Occipital lobe (tissue), 2 donors: Measurements from ENCODE around the gene FGF11. TPM values are rescaled to one million over a fixed set of nuclear protein-coding genes. Genes with fewer than 3 reads are reported as not detected.

Source experiments
- DNase-seq: peaks from one replicate; lab custom pipeline; 2025; lab: John Stamatoyannopoulos, UW
- total RNA-seq: library from RNA; depleted of rRNA; stranded (reverse); fragments of >200 nt; gene quantifications from one replicate; pipeline ENCODE4 v1.2.3, GENCODE V29; 2014

FGF11 gene
- total RNA-seq, result 18.2 TPM

DNA sequence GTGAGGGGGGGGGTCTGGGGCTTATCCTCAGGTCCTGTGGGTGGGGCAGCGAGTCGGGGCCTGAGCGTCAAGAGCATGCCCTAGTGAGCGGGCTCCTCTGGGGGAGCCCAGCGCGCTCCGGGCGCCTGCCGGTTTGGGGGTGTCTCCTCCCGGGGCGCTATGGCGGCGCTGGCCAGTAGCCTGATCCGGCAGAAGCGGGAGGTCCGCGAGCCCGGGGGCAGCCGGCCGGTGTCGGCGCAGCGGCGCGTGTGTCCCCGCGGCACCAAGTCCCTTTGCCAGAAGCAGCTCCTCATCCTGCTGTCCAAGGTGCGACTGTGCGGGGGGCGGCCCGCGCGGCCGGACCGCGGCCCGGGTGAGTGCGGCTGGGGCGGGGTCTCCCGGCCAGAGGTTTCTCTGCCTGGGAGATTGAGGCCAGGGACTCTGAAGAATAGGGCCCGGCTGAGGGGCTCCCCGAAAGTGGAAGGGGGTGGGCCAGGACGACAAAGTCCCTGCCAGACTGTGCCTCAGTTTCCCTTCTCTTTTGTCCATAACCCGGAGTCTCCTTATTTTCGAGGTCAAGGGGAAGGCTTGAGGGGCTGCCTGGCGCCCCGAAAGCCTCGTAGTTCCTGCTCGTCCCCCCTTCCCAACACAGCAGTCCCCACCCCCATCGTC lies at the start of gene FGF11:
FGF11 (plus strand) TSS at position 51 of the 651 bp plus-strand sequence; CDS start at position 160, 109 bp downstream.
- no peak for DNase-seq

DNA sequence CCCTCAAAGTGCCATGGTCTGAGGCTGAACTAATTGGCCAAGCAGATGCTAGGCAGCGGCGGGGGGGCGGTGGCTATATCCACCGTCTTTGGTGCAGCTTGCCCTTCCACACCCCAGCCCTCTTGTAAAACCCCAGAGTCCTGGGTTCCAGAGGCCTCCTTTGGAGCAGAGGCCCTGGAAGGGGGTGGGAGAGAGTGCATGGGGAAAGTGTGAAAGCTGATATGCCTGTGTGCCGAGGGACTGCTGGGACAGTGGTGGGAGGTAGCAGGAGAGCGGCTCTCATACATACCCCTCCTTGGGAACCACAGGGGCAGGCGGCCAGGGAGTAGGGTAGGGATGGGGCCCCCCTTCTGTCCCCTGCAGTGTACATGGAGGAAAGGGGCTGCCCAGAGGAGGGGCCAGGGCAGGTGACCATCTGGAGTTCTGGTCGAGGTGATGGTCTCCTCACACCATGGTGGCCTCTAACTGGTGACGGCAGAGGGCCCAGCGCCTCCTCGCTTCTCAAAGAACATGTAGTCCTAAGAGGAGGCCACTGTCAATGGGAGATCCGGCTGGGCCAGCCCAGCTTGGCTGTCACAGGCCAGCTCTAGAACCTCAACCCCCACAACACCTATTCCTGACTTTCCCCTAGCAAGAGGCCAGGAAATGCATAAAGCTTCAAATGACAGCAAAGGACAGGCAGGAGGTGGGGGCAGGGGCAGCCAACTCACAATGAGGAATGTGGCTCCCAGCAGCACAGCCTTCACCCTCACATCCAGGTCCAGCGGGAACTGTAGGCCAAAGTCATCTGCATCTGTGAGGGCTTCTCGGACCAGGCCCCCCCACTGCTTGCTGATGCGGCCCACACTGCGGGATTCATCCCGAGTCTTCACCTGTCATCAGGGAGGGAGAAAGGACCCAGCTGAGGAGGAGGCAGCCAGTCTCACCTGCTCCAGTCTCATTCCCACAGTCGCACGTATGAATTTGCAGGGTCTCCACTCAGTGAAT lies 49.1 kb upstream of the FGF11 start:
- DNase-seq, result no peak

DNA sequence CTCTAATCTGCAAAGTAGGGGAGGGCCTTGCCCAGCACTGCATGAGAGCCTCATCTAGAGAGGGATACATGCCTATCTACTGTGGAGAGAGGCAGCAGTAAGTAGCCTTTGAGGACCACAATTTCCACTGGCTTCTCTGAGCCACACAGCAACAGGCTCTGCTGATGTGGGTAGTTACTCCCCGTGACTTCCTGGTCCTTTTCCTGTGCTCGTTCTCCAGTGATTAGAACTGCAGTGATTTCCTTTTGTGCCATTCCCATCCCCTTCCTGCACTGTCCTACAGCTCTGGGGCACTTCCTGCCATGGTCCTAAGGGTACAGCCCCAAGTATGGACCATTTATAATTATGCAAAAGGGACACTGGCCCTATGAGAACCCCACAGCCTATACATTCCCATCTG lies 48.0 kb upstream of the FGF11 start:
- no peak for DNase-seq

DNA sequence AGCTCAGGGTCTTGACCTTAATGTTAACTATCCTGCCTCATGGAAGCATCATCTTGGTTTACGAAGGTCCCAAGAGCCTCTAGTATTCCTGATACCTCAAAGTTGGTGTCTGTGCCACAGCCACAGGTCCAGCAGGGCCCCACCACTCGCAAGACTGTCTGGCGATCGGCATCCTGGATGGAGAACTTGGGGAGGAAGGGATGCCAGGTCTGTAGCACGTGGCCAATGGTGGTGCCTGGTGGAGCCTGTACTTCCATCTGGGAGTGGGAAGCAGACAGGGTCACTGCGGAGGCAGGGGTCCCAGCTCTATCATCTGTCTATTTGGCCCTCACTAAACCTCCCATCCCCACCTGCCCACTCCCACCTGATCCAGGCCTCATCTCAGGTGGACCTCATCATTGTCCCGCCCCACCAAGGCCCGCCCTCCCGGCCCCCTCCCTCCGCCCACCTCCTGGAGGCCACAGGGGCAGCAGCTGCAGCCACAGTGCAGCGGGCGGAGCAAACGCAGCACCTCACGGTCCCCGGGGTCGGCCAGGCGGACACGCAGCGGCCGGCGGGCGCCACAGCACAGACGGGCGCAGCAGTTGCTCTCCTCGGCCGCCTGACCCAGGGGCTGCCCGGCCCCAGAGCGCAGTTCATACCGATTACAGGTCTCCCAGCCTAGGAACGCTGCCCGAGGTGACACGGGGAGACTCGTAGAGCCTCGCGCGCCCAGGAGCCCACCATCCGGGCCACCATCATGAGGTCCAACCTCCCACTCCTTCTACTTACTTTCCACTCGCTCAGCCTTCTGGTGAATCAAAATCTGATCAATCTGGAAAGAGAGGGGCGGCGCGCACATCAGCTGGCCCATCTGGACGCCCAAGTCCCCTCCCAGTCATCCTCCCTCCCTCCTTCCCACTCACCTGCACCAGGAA lies 46.4 kb upstream of the FGF11 start:
- no peak for DNase-seq

DNA sequence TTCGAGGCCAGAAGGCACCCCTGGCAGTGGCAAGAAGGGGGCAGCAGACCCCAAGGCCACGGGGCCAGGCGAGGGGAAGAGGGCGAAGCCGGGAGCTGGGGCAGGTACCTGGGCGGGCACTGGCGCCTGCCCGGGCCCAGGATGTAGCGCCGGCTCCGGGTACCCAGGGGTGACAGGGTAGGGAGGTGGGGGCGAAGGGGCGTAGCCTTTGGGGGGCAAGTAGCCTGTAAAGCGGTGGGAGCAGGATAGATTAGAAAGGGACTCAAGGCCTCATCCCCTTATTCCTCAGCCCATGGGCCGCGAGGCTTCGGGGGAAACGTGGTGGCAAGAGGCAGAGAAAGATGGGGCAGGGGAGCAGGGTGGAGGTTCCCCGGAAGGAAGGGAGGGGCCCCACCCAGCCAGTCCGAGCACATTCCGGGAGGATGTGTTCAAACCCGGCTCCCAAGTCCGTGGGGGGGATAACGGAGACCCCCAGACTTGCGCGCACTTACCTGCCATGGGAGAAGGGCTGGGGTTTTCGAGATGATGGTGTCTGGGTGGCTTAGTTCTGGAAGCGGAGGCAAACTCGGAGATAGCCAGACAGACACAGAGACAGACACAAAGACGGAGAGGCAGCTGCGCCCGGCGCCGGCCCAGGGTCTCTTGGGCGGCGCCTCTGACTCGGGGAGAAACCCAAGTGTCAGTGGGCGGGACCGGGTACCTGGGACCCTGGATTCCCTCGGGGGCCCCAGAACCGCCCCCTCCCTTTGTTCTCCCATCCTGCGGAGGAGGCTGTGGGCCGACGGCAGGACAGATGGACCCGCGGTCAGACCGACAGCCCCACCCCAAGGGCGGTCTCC lies 45.5 kb upstream of the FGF11 start:
- no peak for DNase-seq

DNA sequence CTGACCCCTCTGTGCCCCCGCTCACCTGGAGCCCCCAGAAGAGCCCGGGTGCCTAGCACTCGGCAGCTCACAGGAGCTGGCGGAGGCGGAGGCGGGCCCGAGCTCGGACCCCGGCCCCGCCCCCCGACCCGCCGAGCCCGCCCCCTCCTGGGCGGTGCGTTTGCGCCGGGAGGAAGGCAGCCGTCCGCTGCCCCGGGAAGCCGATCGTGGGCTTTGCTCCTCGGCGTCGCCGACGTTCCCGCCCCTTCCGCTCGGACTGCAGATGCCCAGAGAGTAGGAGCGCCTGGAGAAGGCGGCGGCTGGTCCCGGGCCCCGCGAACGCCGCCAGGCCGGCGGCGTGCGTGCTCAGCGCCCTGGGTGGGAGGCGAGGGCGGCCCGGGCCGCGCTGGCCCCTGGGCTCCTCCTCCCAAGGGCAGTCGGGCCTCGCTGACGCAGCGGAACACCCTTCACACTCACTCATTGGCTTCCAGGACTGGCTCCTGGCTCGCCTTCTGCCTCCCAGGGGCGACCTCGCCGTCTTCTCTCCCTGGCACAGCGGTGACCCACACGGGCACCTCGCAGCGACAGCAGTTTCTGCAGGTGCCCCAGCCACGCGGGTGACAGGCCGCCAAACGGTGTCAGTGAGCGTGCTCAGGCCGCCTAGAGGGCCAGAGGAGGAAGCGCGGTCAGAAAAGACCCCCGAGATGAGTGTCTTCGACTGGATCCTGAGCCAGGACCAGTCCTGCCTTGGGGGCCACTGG lies 44.7 kb upstream of the FGF11 start, which contains the start of gene PLSCR3:
PLSCR3 (minus strand) TSS at position 74 of the 740 bp plus-strand sequence. CDS start 415 bp downstream, outside the sequence.
- DNase-seq, result peak; percentile 76

DNA sequence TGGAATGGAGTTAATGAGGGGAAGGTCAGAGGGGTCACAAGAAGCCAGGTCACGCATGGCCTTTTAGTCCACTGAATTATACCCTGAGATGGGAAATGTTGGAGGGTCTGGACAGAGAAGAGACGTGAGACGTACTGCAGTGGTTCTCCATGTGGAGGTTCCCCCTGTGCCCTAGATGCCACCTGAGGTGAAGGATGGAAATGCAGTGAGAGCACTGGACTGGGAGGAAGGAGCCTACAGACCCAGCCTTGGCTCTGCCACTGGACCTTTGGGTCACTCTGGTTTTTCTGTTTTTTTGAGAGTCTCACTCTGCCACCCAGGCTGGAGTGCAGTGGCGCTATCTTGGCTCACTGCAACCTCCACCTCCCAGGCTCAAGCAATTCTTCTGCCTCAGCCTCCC lies 43.2 kb upstream of the FGF11 start:
- no peak for DNase-seq

DNA sequence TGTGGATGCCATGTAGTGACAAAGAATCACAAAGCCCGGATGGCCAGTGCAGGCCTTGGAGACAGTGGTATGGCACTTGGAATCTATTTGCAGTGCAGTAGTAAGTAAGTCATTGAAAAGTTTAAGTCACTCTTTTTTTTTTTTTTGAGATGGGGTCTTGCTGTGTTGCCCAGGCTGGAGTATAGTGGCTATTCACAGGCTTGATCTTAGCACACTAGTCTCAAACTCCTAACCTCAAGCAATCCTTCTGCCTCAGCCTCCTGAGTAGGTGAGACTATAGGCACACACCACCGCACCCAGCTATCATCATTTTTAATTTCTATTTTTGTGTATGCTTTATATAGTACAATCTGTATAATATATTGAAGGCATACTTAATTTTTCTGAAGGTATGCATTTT lies 40.7 kb upstream of the FGF11 start:
- no peak for DNase-seq

DNA sequence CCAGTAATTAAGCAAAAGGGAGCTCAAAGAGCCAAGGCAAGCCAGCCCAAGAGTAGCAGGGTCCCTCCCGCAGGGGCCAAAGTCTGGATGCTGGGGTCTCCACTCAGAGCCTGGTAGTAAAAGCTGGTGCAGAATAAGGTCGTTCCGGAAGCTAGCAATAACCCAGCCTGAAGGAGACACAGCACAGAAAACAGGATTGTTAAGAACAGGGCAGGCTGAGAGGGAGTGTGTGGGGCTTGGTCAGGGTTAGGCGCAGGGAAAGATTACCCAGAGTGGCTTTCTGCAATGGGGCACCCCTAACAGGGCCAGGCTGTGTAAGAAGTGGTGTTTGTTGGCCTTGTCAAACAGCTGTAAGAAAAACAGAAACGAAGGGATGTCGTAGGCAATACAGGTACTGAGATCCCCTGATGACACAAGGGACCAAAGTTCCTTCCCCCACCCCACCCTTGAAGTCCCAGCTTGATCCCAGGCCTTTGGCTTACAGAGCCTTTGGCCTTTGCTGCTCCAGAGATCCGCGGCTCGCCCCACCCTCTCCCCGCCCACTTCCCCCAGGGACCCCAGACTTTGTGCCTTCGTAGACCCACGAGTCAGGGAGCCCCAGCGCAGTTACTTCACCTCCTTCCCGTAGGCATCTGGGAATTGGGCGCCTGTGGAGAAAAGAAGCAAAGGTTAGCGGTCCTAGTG lies 36.1 kb upstream of the FGF11 start:
- DNase-seq, result no peak

DNA sequence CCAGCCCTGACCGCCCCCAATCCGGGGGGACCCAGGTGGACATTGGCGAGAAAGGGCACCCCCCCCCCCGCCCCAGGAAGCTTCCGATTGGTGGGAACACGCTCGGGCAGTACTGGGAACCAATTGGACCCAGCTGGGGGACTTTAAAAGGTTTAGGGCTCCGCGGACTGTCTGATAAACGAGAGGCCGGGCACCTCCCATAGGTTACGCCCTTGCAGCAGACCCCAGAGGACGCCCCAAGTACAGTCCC lies 35.7 kb upstream of the FGF11 start:
- no peak for DNase-seq

DNA sequence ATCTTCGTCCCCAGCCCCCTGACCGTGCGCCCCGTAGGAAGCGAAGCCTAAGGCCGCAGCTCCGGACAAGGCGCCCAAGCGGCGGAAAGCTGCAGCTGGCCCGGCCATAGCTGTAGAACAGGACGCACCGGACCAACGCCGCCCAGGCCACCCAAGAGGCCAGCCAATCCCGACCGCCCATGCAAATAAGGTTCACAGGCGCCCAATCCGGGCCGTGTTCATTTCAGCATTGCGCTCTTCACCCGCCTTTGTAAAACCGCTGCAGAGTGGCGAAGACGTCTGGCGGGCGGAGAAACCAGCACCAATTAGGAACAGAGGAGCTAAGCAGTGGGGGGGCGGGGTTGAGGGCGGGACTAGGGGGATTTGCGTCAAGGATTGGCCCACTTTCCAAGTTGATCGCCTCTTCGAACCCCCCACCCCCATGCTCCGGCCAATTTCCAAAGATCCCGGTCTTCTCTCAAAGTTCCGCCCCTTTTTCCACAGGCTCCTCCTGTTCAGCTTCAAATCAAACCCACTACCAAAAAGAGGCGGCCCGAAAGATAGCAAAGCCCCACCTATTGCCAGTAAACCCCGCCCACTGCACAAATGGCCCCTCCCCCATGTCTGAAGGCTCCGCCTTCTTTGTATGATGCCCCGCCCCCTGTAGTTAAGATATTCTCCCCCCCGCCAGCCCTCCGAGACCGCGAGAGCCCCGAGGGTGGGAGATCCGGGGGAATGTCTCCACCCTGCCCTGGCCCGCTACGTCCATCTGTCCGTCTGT lies 35.2 kb upstream of the FGF11 start, which contains the start of gene TMEM256:
TMEM256 (minus strand) TSS at position 121 of the 760 bp plus-strand sequence; CDS start at position 108, 13 bp downstream.
- DNase-seq, result peak; percentile 99

DNA sequence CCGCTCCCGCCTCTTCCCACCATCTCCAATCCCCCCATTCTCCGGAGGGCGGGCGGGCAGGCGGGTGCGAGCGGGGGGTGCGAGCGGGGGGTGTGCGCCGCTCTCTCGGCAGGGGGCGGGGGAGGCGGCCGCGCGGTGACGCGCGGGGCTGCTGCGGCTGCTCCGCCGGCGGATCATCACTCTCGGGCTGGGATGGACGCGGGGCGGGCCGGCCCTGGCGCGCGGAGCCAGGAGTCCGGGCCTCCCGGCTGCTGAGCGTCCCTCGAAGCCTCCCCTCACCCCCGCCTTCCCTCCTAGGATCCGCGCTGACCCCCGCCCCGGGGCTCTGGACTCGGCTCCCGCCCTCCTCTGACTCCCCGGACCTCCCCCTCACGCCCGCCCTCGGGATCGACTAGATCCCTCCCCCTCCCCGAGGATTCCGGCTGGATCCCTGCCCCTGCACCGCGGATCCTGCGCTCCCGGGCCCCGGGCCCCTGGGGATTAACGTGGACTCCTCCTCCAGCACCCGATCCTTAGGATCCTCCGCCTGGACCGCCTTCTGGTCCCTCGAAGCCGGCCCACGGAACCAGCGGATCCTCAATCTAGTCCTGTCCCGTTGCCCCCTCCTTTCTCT lies 34.5 kb upstream of the FGF11 start:
- peak; percentile 74 for DNase-seq

DNA sequence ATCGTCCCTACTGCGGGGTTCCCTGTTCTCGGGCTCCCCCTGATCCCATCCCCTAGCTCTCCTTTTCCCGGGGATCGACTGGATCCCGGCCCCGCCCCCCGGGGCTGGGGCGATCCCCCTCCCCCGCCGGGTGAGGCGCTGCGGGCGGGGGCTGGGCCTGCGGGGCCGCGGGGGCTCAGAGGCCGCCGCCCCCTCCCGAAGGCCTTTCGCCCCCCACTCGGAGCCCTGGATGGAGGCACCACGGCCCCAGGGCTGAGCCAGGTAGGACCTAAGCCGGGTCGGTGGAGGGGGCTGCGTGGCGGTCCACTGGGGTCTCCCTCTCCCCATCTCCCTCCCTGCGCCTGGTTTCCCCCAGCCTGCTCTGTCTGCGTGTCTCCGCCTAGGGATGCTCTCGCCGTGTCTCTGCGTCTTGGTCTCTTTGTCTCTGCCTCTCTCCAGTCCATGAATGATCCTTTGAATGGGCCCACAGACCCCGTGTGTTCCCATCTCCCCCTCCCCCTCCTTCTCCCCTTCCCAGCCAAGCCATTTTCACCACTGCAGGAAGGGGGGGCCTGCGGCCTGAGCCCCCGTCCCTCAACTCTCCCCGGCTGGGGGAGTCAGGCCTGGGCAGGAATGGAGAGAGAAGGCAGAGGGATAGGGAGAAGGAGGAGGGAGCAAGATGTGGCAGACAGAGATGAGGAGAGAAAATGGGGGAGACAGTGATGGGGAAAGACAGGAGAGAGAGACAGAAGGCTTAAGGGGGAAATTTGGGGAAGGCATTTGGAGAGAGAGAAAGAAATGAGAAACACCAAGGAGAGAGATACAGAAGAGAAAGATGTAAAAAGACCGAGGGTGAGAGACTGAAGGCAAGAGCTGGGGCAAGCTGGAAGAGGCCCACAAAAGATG lies 33.7 kb upstream of the FGF11 start:
- peak; percentile 37 for DNase-seq

DNA sequence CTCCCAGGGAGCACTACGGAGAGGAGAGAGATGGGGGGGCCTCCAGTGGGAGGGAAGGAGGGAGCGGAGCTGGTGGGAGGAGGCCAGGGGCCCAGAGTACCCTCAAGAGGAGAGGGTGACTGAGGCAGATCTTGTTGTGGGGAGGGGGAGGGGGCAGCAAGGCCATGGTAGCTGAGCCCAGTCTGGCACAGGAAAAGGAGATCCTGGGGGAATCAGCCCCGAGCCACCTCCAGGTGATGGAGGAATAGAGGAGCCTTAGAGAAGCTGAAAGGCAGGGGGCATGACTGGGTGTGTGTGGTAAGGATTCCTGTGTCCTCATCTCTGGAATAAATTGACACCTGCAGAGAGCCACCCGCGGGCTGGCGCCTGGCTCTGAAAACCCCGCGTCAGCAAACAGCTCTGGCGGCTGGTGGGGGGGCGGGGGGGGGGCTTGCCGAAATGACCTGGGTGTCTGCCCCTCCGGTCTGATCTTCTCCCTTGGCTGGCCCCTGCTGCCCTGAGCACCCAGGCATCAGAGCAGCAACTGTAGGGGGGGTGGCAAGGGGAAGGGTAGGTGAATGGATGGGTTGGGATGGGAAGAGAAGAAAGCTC lies 33.0 kb upstream of the FGF11 start:
- no peak for DNase-seq

DNA sequence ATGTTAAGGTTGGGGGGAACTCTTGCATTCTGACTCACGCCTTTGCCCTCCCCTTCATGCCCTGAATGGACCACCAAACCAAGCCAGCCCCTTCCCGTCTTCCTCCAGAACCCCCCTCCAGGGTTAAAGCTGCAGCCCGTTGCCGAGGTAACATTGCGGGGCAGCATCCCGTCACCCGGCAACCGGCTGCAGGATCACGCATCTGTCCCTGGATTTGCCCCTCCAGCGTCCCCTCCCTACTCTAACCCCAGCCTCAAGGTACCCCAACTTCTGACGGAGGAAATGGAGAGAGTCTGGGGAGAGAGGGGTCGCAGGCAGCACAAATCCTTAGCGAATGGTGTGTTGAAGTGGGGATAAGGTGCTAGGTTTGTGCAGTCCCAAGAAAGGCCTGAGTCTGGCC lies 32.2 kb upstream of the FGF11 start:
- DNase-seq, result no peak

DNA sequence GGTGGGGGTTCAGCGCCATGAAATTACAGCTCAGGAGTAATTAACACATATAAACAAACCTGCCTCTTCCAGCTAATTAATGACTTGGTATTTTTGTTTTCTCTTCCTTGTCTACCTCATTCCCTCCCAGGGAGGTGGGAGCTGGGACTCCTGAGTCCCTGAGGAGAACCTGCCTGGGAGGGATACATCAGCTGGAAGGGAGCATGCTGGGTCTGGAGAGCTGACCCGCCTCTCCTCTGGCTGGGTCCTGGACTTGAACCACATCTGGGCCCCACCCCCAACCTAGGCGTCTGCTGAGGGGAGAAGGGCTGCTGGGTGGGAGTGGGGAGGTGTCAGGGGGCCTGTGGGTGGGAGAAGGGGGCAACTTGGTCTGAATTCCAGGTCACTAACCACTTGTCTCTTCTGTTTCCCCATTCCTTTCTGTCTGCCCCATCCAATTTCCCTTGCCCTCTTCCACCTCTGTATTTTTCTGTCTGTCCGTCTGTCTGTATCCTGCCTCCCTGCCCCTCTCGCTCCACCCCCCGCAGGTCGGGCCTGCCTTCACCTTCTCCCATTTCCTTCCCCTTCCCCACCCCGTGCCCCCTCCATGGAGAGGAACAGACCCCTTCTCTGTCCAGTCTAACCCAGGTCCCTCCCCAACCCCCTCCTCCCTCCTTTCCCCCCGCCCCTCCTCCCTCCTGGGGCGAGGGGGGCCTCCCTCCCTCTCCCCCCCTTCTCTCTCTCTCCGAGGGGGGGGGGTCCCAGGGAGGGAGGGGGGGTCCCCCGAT lies 31.6 kb upstream of the FGF11 start, which contains the start of gene NLGN2:
NLGN2 (plus strand) TSS at position 361 of the 767 bp plus-strand sequence. CDS start 411 bp downstream, outside the sequence.
- DNase-seq, result no peak
